K562 (cell line): ENCODE data around the gene SLC18B1.

Source experiments
- GABPA ChIP-seq: fragments of 200-800 bp; sonication (Bioruptor generic); conservative IDR thresholded peaks from 2 replicates; pipeline ENCODE4 v1.6.1; 2016; ENCODE audit warnings: low read depth, missing genetic modification characterization, missing compliant biosample characterization
- IRF2 ChIP-seq: sonication (generic); formaldehyde crosslinking; IDR thresholded peaks from 2 replicates; pipeline ENCODE4 v1.8.1; 2022; ENCODE audit warnings: mild to moderate bottlenecking, missing genetic modification reagents
- NFATC3 ChIP-seq: fragments of 450-650 bp; IDR thresholded peaks from 2 replicates; pipeline ENCODE4 v1.6.1; 2017; ENCODE audit warnings: mild to moderate bottlenecking
- POLR2AphosphoS5 ChIP-seq: IDR thresholded peaks from 2 replicates; pipeline ENCODE4 v1.6.1; 2011; ENCODE audit warnings: mild to moderate bottlenecking, low read depth, low read length, moderate library complexity; ENCODE audit not compliant: control insufficient read depth, insufficient read depth
- RCOR1 ChIP-seq, 2 experiments: IDR thresholded peaks; 2 replicates each; pipeline ENCODE4 v1.6.1; 2012; ENCODE audit warnings: low read depth in 2 of 2, low read length in 2 of 2, borderline replicate concordance in 1 of 2, improper control_type of control experiment in 1 of 2
- TSC22D4 ChIP-seq: fragments of 450-650 bp; IDR thresholded peaks from 2 replicates; pipeline ENCODE4 v1.6.1; 2016; ENCODE audit warnings: missing genetic modification characterization, missing biosample characterization, control low read depth
- ZNF274 ChIP-seq: IDR thresholded peaks from 2 replicates; pipeline ENCODE4 v1.6.1; 2011; ENCODE audit warnings: low read depth, mild to moderate bottlenecking, low read length, moderate library complexity, borderline replicate concordance
- TF ChIP-seq, protein P1 (sequence below): fragments of 450-650 bp; IDR thresholded peaks from 2 replicates; pipeline ENCODE4 v1.6.1; 2018; ENCODE audit not compliant: partially characterized antibody

DNA sequence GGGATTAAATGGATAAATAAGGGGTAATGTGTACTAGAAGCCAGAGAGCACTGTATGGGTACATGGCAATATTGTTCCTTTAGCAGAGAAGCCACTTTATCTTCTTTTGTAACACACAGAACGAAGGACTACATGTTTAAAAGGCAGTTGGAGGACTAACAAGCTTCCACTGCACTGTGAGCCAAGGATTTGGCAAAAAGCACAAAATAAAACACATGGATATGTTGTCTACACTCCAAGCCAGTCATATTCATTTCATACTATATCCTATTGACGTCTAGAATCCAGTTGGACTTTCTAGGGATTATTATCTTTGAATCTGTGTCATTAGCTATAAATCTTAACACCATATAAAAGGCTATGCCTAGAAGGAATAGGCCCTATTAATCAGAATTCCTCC, 3.0 kb downstream of the SLC18B1 start:
- TF ChIP-seq NFATC3 = no peak
- TF ChIP-seq IRF2 = no peak
- TF ChIP-seq, protein P1, sequence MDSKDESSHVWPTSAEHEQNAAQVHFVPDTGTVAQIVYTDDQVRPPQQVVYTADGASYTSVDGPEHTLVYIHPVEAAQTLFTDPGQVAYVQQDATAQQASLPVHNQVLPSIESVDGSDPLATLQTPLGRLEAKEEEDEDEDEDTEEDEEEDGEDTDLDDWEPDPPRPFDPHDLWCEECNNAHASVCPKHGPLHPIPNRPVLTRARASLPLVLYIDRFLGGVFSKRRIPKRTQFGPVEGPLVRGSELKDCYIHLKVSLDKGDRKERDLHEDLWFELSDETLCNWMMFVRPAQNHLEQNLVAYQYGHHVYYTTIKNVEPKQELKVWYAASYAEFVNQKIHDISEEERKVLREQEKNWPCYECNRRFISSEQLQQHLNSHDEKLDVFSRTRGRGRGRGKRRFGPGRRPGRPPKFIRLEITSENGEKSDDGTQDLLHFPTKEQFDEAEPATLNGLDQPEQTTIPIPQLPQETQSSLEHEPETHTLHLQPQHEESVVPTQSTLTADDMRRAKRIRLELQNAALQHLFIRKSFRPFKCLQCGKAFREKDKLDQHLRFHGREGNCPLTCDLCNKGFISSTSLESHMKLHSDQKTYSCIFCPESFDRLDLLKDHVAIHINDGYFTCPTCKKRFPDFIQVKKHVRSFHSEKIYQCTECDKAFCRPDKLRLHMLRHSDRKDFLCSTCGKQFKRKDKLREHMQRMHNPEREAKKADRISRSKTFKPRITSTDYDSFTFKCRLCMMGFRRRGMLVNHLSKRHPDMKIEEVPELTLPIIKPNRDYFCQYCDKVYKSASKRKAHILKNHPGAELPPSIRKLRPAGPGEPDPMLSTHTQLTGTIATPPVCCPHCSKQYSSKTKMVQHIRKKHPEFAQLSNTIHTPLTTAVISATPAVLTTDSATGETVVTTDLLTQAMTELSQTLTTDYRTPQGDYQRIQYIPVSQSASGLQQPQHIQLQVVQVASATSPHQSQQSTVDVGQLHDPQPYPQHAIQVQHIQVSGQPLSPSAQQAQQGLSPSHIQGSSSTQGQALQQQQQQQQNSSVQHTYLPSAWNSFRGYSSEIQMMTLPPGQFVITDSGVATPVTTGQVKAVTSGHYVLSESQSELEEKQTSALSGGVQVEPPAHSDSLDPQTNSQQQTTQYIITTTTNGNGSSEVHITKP = no peak
- no peak for TF ChIP-seq ZNF274
- no peak for TF ChIP-seq POLR2AphosphoS5
- TF ChIP-seq TSC22D4 (tag) = no peak
- no peak for TF ChIP-seq GABPA (tag)
- no peak for TF ChIP-seq RCOR1 (IDR thresholded peaks at IDR 0.05; ENCODE audit: borderline replicate concordance in 1 of 2, low read depth in 2 of 2, low read length in 2 of 2)
